CD4-positive, alpha-beta memory T cell (primary cell): ENCODE measurements around the gene TMEM240. TPM values are rescaled to one million over a fixed set of nuclear protein-coding genes. Genes with fewer than 3 reads are reported as not detected.

Experiments
- CTCF ChIA-PET: fragments of 350-600 bp; sonication (Branson Sonifier 250); formaldehyde crosslinking; loops from one replicate; lab custom pipeline; 2021; ENCODE audit warnings: inconsistent platforms; ENCODE audit not compliant: partially characterized antibody; lab: Charles Lee
- POLR2A ChIA-PET: fragments of 350-600 bp; sonication (Branson Sonifier 250); formaldehyde crosslinking; loops from one replicate; lab custom pipeline; 2021; ENCODE audit not compliant: partially characterized antibody; lab: Charles Lee
- DNase-seq, 5 donors: peaks; one replicate each; pipeline versions ENCODE4 v3.0.0 to v3.0.0-alpha.2; 2020 to 2022; ENCODE audit warnings: mixed read lengths in 1 of 5
- H3K27ac ChIP-seq: one replicate; pipeline ENCODE4 v1.7.0; 2013; ENCODE audit warnings: low read depth, low read length
- H3K27me3 ChIP-seq: 2 replicates; pipeline ENCODE4 v1.7.0; 2013; ENCODE audit warnings: mild to moderate bottlenecking, low read length, moderate library complexity; ENCODE audit not compliant: insufficient read depth
- H3K36me3 ChIP-seq: 2 replicates; pipeline ENCODE4 v1.7.0; 2013; ENCODE audit warnings: mild to moderate bottlenecking, low read length, moderate library complexity; ENCODE audit not compliant: insufficient read depth
- H3K4me1 ChIP-seq: 2 replicates; pipeline ENCODE4 v1.7.0; 2013; ENCODE audit warnings: mild to moderate bottlenecking, low read length, moderate library complexity; ENCODE audit not compliant: insufficient read depth
- H3K4me3 ChIP-seq, 2 donors: one replicate each; pipeline ENCODE4 v1.7.0; 2013; ENCODE audit warnings: low read length in 2 of 2, mild to moderate bottlenecking in 1 of 2
- H3K9me3 ChIP-seq, 2 donors: one replicate each; pipeline ENCODE4 v1.7.0; 2013; ENCODE audit warnings: low read length in 2 of 2, control low read depth in 1 of 2; ENCODE audit not compliant: control insufficient read depth in 1 of 2
- H3K27ac Mint-ChIP-seq, 7 donors: one replicate each; pipeline ENCODE4 v1.8.0; 2020 to 2021; ENCODE audit warnings: mixed read lengths in 7 of 7, mild to moderate bottlenecking in 6 of 7, inconsistent platforms in 3 of 7, moderate library complexity in 3 of 7
- H3K27me3 Mint-ChIP-seq, 2 donors: one replicate each; pipeline ENCODE4 v1.8.0; 2020 to 2021; ENCODE audit warnings: mixed read lengths in 2 of 2
- H3K36me3 Mint-ChIP-seq, 2 donors: one replicate each; pipeline ENCODE4 v1.8.0; 2020 to 2021; ENCODE audit warnings: mixed read lengths in 2 of 2, inconsistent platforms in 1 of 2, mild to moderate bottlenecking in 1 of 2
- H3K4me1 Mint-ChIP-seq, 4 donors: one replicate each; pipeline ENCODE4 v1.8.0; 2020 to 2021; ENCODE audit warnings: mixed read lengths in 4 of 4, mild to moderate bottlenecking in 1 of 4
- H3K4me3 Mint-ChIP-seq, 8 donors: one replicate each; pipeline ENCODE4 v1.8.0; 2020 to 2021; ENCODE audit warnings: mixed read lengths in 8 of 8, mild to moderate bottlenecking in 7 of 8, moderate library complexity in 6 of 8, inconsistent platforms in 3 of 8
- H3K9me3 Mint-ChIP-seq, 8 donors: one replicate each; pipeline ENCODE4 v1.8.0; 2020 to 2021; ENCODE audit warnings: mixed read lengths in 8 of 8, mild to moderate bottlenecking in 5 of 8, inconsistent platforms in 3 of 8, moderate library complexity in 1 of 8
- intact Hi-C: fragments of 100-400 bp; cut with micrococcal nuclease; formaldehyde crosslinking; loops from one replicate; pipeline ENCODE4 v1.15.1; 2023
- polyA plus RNA-seq, 2 donors: library from polyadenylated mRNA; unstranded; fragments of 300-500 nt; fragmentation: Illumina TruSeq; gene quantifications; one replicate each; pipeline ENCODE4 v1.2.3, GENCODE V29; 2021
- total RNA-seq, 2 experiments: library from RNA; stranded (reverse); gene quantifications; one replicate each; pipeline ENCODE4 v1.2.3, GENCODE V29; 2021

TMEM240 gene
- total and polyA plus RNA-seq, 4 experiments from 2014 or later: 1.8 to 2.8 TPM; not detected in 2

- peaks cover 0 to 7% (median 0%) of the 10 kb centered on the region in 8 donors for H3K9me3 Mint-ChIP-seq
- peak within 1 kb of the TSS; percentile 99 for H3K27ac ChIP-seq
- DNase-seq: peak; percentile 91 to 95 (median 94)
- intact Hi-C loops: loop anchor here (1.0 to 10.0 kb wide), 6 partner anchors 24 to 104 kb away; partner anchors contain the start of genes ATAD3A, ATAD3B, CDK11B and MIB2
- H3K4me3 ChIP-seq: peak within 1 kb of the TSS; percentile 97
- H3K27me3 Mint-ChIP-seq: no peaks in the 10 kb centered on the region
- peaks cover 7% of the 10 kb centered on the region for H3K36me3 ChIP-seq
- H3K4me3 Mint-ChIP-seq: peak within 1 kb of the TSS; percentile 96 to 99 (median 98)
- H3K4me1 ChIP-seq: peaks cover 43% of the 10 kb centered on the region
- no peaks in the 10 kb centered on the region for H3K27me3 ChIP-seq
- ChIA-PET POLR2A (interaction anchor here (0.9 to 8.3 kb wide), 5 partner anchors 10 to 175 kb away, joined by 3 to 61 read pairs (median 5); partner anchors contain the start of gene MIB2), CTCF (interaction anchor here (1.4 kb wide), 1 partner anchor 55 kb away, joined by 4 read pairs; no protein-coding TSS in a partner anchor)
- H3K9me3 ChIP-seq: no peaks in the 10 kb centered on the region
- H3K27ac Mint-ChIP-seq: peak within 1 kb of the TSS; percentile 97 to 100 (median 99)
- H3K36me3 Mint-ChIP-seq: peaks cover 7 to 23% of the 10 kb centered on the region in 2 donors
- H3K4me1 Mint-ChIP-seq: peaks cover 12 to 38% (median 25%) of the 10 kb centered on the region in 4 donors
Measured at GRCh38 chr1:1574721-1575537, 34.5 kb upstream of the TMEM240 start, which contains the start of gene SSU72. SSU72 (minus strand) TSS chr1:1574863; CDS start chr1:1574557, 306 bp downstream.

GRCh38 chr1:1573843-1574720, 33.7 kb upstream of the TMEM240 start:
- intact Hi-C loops: loop anchor here (1.0 to 10.0 kb wide), 6 partner anchors 25 to 103 kb away; partner anchors contain the start of genes ATAD3A, ATAD3B, CDK11B and MIB2
- DNase-seq: peak; percentile 18 to 89 (median 74)
- Mint-ChIP-seq H3K9me3 (peaks cover 0 to 7% (median 0%) of the 10 kb centered on the region in 8 donors), H3K4me1 (peaks cover 18 to 47% (median 33%) of the 10 kb centered on the region in 4 donors), H3K27ac (peak overlapping the region; percentile 97 to 100 (median 99)), H3K27me3 (no peaks in the 10 kb centered on the region), H3K36me3 (peaks cover 7 to 29% of the 10 kb centered on the region in 2 donors), H3K4me3 (peak overlapping the region; percentile 93 to 99 (median 98))
- Histone ChIP-seq H3K36me3 (peaks cover 11% of the 10 kb centered on the region), H3K4me1 (peaks cover 52% of the 10 kb centered on the region), H3K4me3 (peak overlapping the region; percentile 83 to 97), H3K27me3 (no peaks in the 10 kb centered on the region), H3K9me3 (no peaks in the 10 kb centered on the region), H3K27ac (peak overlapping the region; percentile 99)
- CTCF ChIA-PET: no interaction called here
- POLR2A ChIA-PET: interaction anchor here (0.6 to 8.3 kb wide), 5 partner anchors 9 to 41 kb away, joined by 3 to 61 read pairs (median 5); partner anchors contain the start of gene MIB2

GRCh38 chr1:1569341-1569740, 28.9 kb upstream of the TMEM240 start:
- Histone ChIP-seq H3K9me3 (no peaks in the 10 kb centered on the region), H3K4me1 (peaks cover 60% of the 10 kb centered on the region), H3K36me3 (peaks cover 16% of the 10 kb centered on the region), H3K27me3 (no peaks in the 10 kb centered on the region), H3K27ac (no peak overlapping the region), H3K4me3 (no peak overlapping the region)
- DNase-seq: no peak
- Mint-ChIP-seq H3K9me3 (peaks cover 0 to 4% (median 0%) of the 10 kb centered on the region in 8 donors), H3K27me3 (no peaks in the 10 kb centered on the region), H3K27ac (peak overlapping the region in 5 of 7 donors; percentile 22 to 79 (median 51)), H3K4me1 (peaks cover 27 to 65% (median 45%) of the 10 kb centered on the region in 4 donors), H3K4me3 (peak overlapping the region in 3 of 8 donors; percentile 25 to 44 (median 34)), H3K36me3 (peaks cover 17 to 48% of the 10 kb centered on the region in 2 donors)
- POLR2A ChIA-PET: interaction anchor here (1.2 to 1.4 kb wide), 2 partner anchors 10 to 45 kb away, joined by 4 to 5 read pairs; no protein-coding TSS in a partner anchor
- intact Hi-C loops: no loop called here
- CTCF ChIA-PET: interaction anchor here (0.5 kb wide), 1 partner anchor 267 kb away, joined by 3 read pairs; no protein-coding TSS in a partner anchor

- CTCF ChIA-PET: interaction anchor here (0.7 kb wide), 1 partner anchor 20 kb away, joined by 3 read pairs; no protein-coding TSS in a partner anchor
- Histone ChIP-seq H3K4me3 (no peak overlapping the region), H3K9me3 (no peaks in the 10 kb centered on the region), H3K27ac (no peak overlapping the region), H3K4me1 (peaks cover 51% of the 10 kb centered on the region), H3K27me3 (no peaks in the 10 kb centered on the region), H3K36me3 (peaks cover 26% of the 10 kb centered on the region)
- Mint-ChIP-seq H3K4me3 (no peak overlapping the region), H3K36me3 (peaks cover 25 to 54% of the 10 kb centered on the region in 2 donors), H3K27me3 (no peaks in the 10 kb centered on the region), H3K9me3 (no peaks in the 10 kb centered on the region), H3K4me1 (peaks cover 25 to 57% (median 44%) of the 10 kb centered on the region in 4 donors), H3K27ac (peak overlapping the region in 1 of 7 donors; percentile 68)
- POLR2A ChIA-PET: no interaction called here
- no peak for DNase-seq
- intact Hi-C loops: no loop called here
Measured at GRCh38 chr1:1567891-1568291, 27.5 kb upstream of the TMEM240 start.

- H3K36me3 ChIP-seq: peaks cover 32% of the 10 kb centered on the region
- CTCF ChIA-PET: interaction anchor here (0.7 kb wide), 1 partner anchor 19 kb away, joined by 3 read pairs; no protein-coding TSS in a partner anchor
- H3K4me1 ChIP-seq: peaks cover 46% of the 10 kb centered on the region
- H3K27me3 Mint-ChIP-seq: no peaks in the 10 kb centered on the region
- H3K27ac ChIP-seq: no peak overlapping the region
- H3K27ac Mint-ChIP-seq: peak overlapping the region in 6 of 7 donors; percentile 30 to 89 (median 62)
- peaks cover 25 to 60% of the 10 kb centered on the region in 2 donors for H3K36me3 Mint-ChIP-seq
- H3K9me3 ChIP-seq: no peaks in the 10 kb centered on the region
- POLR2A ChIA-PET: no interaction called here
- H3K27me3 ChIP-seq: no peaks in the 10 kb centered on the region
- intact Hi-C loops: no loop called here
- DNase-seq: no peak
- H3K9me3 Mint-ChIP-seq: no peaks in the 10 kb centered on the region
- H3K4me1 Mint-ChIP-seq: peaks cover 25 to 57% (median 44%) of the 10 kb centered on the region in 4 donors
- peak overlapping the region in 3 of 8 donors; percentile 20 to 58 (median 30) for H3K4me3 Mint-ChIP-seq
- no peak overlapping the region for H3K4me3 ChIP-seq
Measured at GRCh38 chr1:1567152-1567875, 26.9 kb upstream of the TMEM240 start.

- H3K27ac Mint-ChIP-seq: peak overlapping the region in 1 of 7 donors; percentile 53
- peaks cover 19 to 47% (median 35%) of the 10 kb centered on the region in 4 donors for H3K4me1 Mint-ChIP-seq
- POLR2A ChIA-PET: interaction anchor here (2.1 kb wide), 1 partner anchor 9 kb away, joined by 6 read pairs; no protein-coding TSS in a partner anchor
- no peak for DNase-seq
- H3K36me3 Mint-ChIP-seq: peaks cover 29 to 62% of the 10 kb centered on the region in 2 donors
- Histone ChIP-seq H3K36me3 (peaks cover 34% of the 10 kb centered on the region), H3K4me3 (no peak overlapping the region), H3K27me3 (no peaks in the 10 kb centered on the region), H3K9me3 (no peaks in the 10 kb centered on the region), H3K4me1 (peaks cover 33% of the 10 kb centered on the region), H3K27ac (no peak overlapping the region)
- H3K9me3 Mint-ChIP-seq: no peaks in the 10 kb centered on the region
- CTCF ChIA-PET: no interaction called here
- no peak overlapping the region for H3K4me3 Mint-ChIP-seq
- intact Hi-C loops: no loop called here
- no peaks in the 10 kb centered on the region for H3K27me3 Mint-ChIP-seq
Measured at GRCh38 chr1:1565340-1565739, 24.9 kb upstream of the TMEM240 start.
